DOHH2 (cell line): ENCODE data around the gene ISOC2.
"Not testable (repeated sequence)": the region's sequence is repeated elsewhere in the genome, so short reads cannot be mapped to it uniquely, and the experiment has no call there.

Source experiments
- H3F3A ChIP-seq: fragments of 200-600 bp; sonication (generic), shearing (Covaris generic); 2 replicates; pipeline ENCODE4 v1.6.0; 2016; ENCODE audit warnings: antibody characterized with exemption, mild to moderate bottlenecking; ENCODE audit not compliant: control insufficient read depth, insufficient read depth
- H3K27ac ChIP-seq: fragments of 200-600 bp; sonication (generic); 2 replicates; pipeline ENCODE4 v1.5.1; 2014; ENCODE audit warnings: low read depth, mild to moderate bottlenecking, low read length, moderate library complexity
- H3K27me3 ChIP-seq: fragments of 200-600 bp; sonication (generic); 2 replicates; pipeline ENCODE4 v1.6.1; 2014; ENCODE audit warnings: mild to moderate bottlenecking, low read length, mixed read lengths; ENCODE audit not compliant: control insufficient read depth
- H3K36me3 ChIP-seq: fragments of 200-600 bp; sonication (generic); 2 replicates; pipeline ENCODE4 v1.6.1; 2014; ENCODE audit warnings: mild to moderate bottlenecking, low read length, moderate library complexity, mixed read lengths; ENCODE audit not compliant: control insufficient read depth
- H3K4me1 ChIP-seq: fragments of 200-600 bp; sonication (generic); 2 replicates; pipeline ENCODE4 v1.6.1; 2014; ENCODE audit warnings: mild to moderate bottlenecking, low read length, mixed read lengths; ENCODE audit not compliant: control insufficient read depth
- H3K4me2 ChIP-seq: fragments of 200-600 bp; sonication (generic); 2 replicates; pipeline ENCODE4 v1.6.0; 2014; ENCODE audit warnings: mild to moderate bottlenecking, low read length, moderate library complexity
- H3K4me3 ChIP-seq: fragments of 200-600 bp; sonication (generic); 2 replicates; pipeline ENCODE4 v1.5.1; 2014; ENCODE audit warnings: mild to moderate bottlenecking, low read length, mixed read lengths
- H3K79me2 ChIP-seq: fragments of 200-600 bp; sonication (generic); 2 replicates; pipeline ENCODE4 v1.6.1; 2014; ENCODE audit warnings: mild to moderate bottlenecking, low read length, mixed read lengths; ENCODE audit not compliant: control insufficient read depth
- H3K9me2 ChIP-seq: fragments of 200-600 bp; sonication (generic); replicated peaks from 2 replicates; pipeline ENCODE4 v1.6.1; 2014; ENCODE audit warnings: mild to moderate bottlenecking, low read length, mixed read lengths; ENCODE audit not compliant: control insufficient read depth
- H3K9me3 ChIP-seq: fragments of 200-600 bp; sonication (generic); 2 replicates; pipeline ENCODE4 v1.6.1; 2014; ENCODE audit warnings: antibody characterized with exemption, low read length, mixed read lengths; ENCODE audit not compliant: control insufficient read depth, insufficient read depth
- H4K20me1 ChIP-seq: fragments of 200-600 bp; sonication (generic); 2 replicates; pipeline ENCODE4 v1.6.0; 2014; ENCODE audit warnings: low read depth, mild to moderate bottlenecking, antibody characterized with exemption, low read length, moderate library complexity; ENCODE audit not compliant: control insufficient read depth, insufficient read depth
- CTCF ChIP-seq: fragments of 200-600 bp; sonication (generic); IDR thresholded peaks from one replicate; pipeline ENCODE4 v1.5.1; 2014; ENCODE audit warnings: antibody characterized with exemption, mild to moderate bottlenecking, low read depth, low read length; ENCODE audit not compliant: poor library complexity, severe bottlenecking
- EZH2phosphoT487 ChIP-seq: fragments of 200-600 bp; sonication (generic); IDR thresholded peaks from 2 replicates; pipeline ENCODE4 v1.6.1; 2017; ENCODE audit warnings: borderline replicate concordance, mild to moderate bottlenecking, antibody characterized with exemption, low read length, moderate library complexity, mixed read lengths

Gene ISOC2

GRCh38 chr19:55410168-55410567, 51.3 kb downstream of the ISOC2 start:
- Histone ChIP-seq H3K79me2 (peaks cover 24% of the 10 kb centered on the region), H3K36me3 (peaks cover 29% of the 10 kb centered on the region), H3K4me1 (peaks cover 25% of the 10 kb centered on the region), H3K27ac (no peak overlapping the region), H3K27me3 (no peaks in the 10 kb centered on the region), H3K4me3 (no peak overlapping the region), H3F3A (peaks cover 15% of the 10 kb centered on the region), H3K9me3 (peaks cover 6% of the 10 kb centered on the region), H3K4me2 (no peak overlapping the region), H4K20me1 (peaks cover 18% of the 10 kb centered on the region), H3K9me2 (no peaks in the 10 kb centered on the region)
- TF ChIP-seq CTCF (no peak), EZH2phosphoT487 (no peak)

GRCh38 chr19:55409179-55409578, 52.3 kb downstream of the ISOC2 start:
- H3K9me3 ChIP-seq, H3K27me3 ChIP-seq, H3K4me3 ChIP-seq, H3K4me2 ChIP-seq, H3K9me2 ChIP-seq, H3K27ac ChIP-seq: not testable (repeated sequence)
- Histone ChIP-seq H3K79me2 (peaks cover 30% of the 10 kb centered on the region), H3K36me3 (peaks cover 38% of the 10 kb centered on the region), H3K4me1 (peaks cover 25% of the 10 kb centered on the region), H4K20me1 (peaks cover 19% of the 10 kb centered on the region), H3F3A (peaks cover 18% of the 10 kb centered on the region)

- Histone ChIP-seq H3K9me3 (peaks cover 6% of the 10 kb centered on the region), H3K27ac (peak overlapping the region; percentile 97), H3K36me3 (peaks cover 43% of the 10 kb centered on the region), H3K4me1 (peaks cover 25% of the 10 kb centered on the region), H3K79me2 (peaks cover 34% of the 10 kb centered on the region), H4K20me1 (peaks cover 24% of the 10 kb centered on the region), H3K4me3 (peak overlapping the region; percentile 79), H3K9me2 (no peaks in the 10 kb centered on the region), H3K4me2 (peak overlapping the region; percentile 96), H3K27me3 (no peaks in the 10 kb centered on the region), H3F3A (peaks cover 22% of the 10 kb centered on the region)
- TF ChIP-seq EZH2phosphoT487: no peak
- TF ChIP-seq CTCF: no peak
These were observed 52.9 kb downstream of the ISOC2 start for GRCh38 chr19:55408533-55408872.

- H3K27me3 ChIP-seq: no peaks in the 10 kb centered on the region
- peaks cover 37% of the 10 kb centered on the region for H3K79me2 ChIP-seq
- peaks cover 26% of the 10 kb centered on the region for H3F3A ChIP-seq
- peaks cover 6% of the 10 kb centered on the region for H3K9me3 ChIP-seq
- peaks cover 25% of the 10 kb centered on the region for H3K4me1 ChIP-seq
- H3K9me2 ChIP-seq: no peaks in the 10 kb centered on the region
- H3K36me3 ChIP-seq: peaks cover 48% of the 10 kb centered on the region
- TF ChIP-seq EZH2phosphoT487 (no peak), CTCF (no peak)
- H3K27ac ChIP-seq: peak overlapping the region; percentile 97
- peak overlapping the region; percentile 89 for H3K4me3 ChIP-seq
- peaks cover 26% of the 10 kb centered on the region for H4K20me1 ChIP-seq
- H3K4me2 ChIP-seq: peak overlapping the region; percentile 96
These were observed 53.5 kb downstream of the ISOC2 start for GRCh38 chr19:55407800-55408532.

GRCh38 chr19:55407550-55407799, 54.0 kb downstream of the ISOC2 start, which contains the start of gene UBE2S:
TSS of gene UBE2S (minus strand) at chr19:55407788. CDS start at chr19:55407589, 199 bp downstream.
- H3K4me2 ChIP-seq: peak within 1 kb of the TSS; percentile 96
- peaks cover 53% of the 10 kb centered on the region for H3K36me3 ChIP-seq
- peaks cover 27% of the 10 kb centered on the region for H3K4me1 ChIP-seq
- H3K27ac ChIP-seq: peak within 1 kb of the TSS; percentile 97
- H3K9me2 ChIP-seq, H3K9me3 ChIP-seq, H3K27me3 ChIP-seq: not testable (repeated sequence)
- H3K4me3 ChIP-seq: peak within 1 kb of the TSS; percentile 89
- peaks cover 41% of the 10 kb centered on the region for H3K79me2 ChIP-seq
- H3F3A ChIP-seq: peaks cover 31% of the 10 kb centered on the region
- H4K20me1 ChIP-seq: peaks cover 29% of the 10 kb centered on the region
